H9 (cell line): ENCODE results near the gene SP110. TPM values are rescaled to one million over a fixed set of nuclear protein-coding genes. Genes with fewer than 3 reads are reported as not detected.

Experiments
- DNase-seq: peaks from one replicate; pipeline ENCODE4 v3.0.0-alpha.2; 2017
- H2AFZ ChIP-seq: one replicate; pipeline ENCODE4 v1.6.1; 2013; ENCODE audit warnings: mild to moderate bottlenecking, low read length, control low read depth, moderate library complexity
- H2AK5ac ChIP-seq: 2 replicates; pipeline ENCODE4 v1.6.1; 2013; ENCODE audit warnings: low read length, control low read depth, mixed read lengths; ENCODE audit not compliant: insufficient read length
- H2BK120ac ChIP-seq: one replicate; pipeline ENCODE4 v1.6.1; 2013; ENCODE audit warnings: low read depth, mild to moderate bottlenecking, low read length, control low read depth, inconsistent platforms; ENCODE audit not compliant: poor library complexity, severe bottlenecking
- H2BK12ac ChIP-seq: 2 replicates; pipeline ENCODE4 v1.6.1; 2013; ENCODE audit warnings: low read length, control low read depth, mixed read lengths, low read depth; ENCODE audit not compliant: insufficient read length
- H2BK15ac ChIP-seq: 2 replicates; pipeline ENCODE4 v1.6.1; 2013; ENCODE audit warnings: low read depth, low read length, control low read depth
- H2BK20ac ChIP-seq: one replicate; pipeline ENCODE4 v1.6.1; 2013; ENCODE audit warnings: low read depth, mild to moderate bottlenecking, low read length, control low read depth, inconsistent platforms; ENCODE audit not compliant: poor library complexity, severe bottlenecking
- H2BK5ac ChIP-seq: 2 replicates; pipeline ENCODE4 v1.6.1; 2013; ENCODE audit warnings: low read length, control low read depth, mixed read lengths; ENCODE audit not compliant: insufficient read length
- H3K14ac ChIP-seq: 2 replicates; pipeline ENCODE4 v1.6.1; 2013; ENCODE audit warnings: low read length, control low read depth; ENCODE audit not compliant: insufficient read depth
- H3K18ac ChIP-seq: 2 replicates; pipeline ENCODE4 v1.6.1; 2013; ENCODE audit warnings: low read depth, mild to moderate bottlenecking, mixed read lengths, low read length, control low read depth; ENCODE audit not compliant: insufficient read length
- H3K23ac ChIP-seq: 2 replicates; pipeline ENCODE4 v1.6.1; 2013; ENCODE audit warnings: low read length, control low read depth, mixed read lengths, low read depth; ENCODE audit not compliant: insufficient read length
- H3K23me2 ChIP-seq: 2 replicates; pipeline ENCODE4 v1.6.1; 2013; ENCODE audit warnings: low read depth, mild to moderate bottlenecking, mixed read lengths, low read length, control low read depth; ENCODE audit not compliant: insufficient read length, poor library complexity, severe bottlenecking
- H3K27ac ChIP-seq: 2 replicates; pipeline ENCODE4 v1.5.1; 2013; ENCODE audit warnings: low read length, control low read depth, mixed read lengths, low read depth; ENCODE audit not compliant: insufficient read length
- H3K27me3 ChIP-seq: 2 replicates; pipeline ENCODE4 v1.6.1; 2013; ENCODE audit warnings: low read length, control low read depth, inconsistent platforms; ENCODE audit not compliant: insufficient read depth
- H3K4ac ChIP-seq: 2 replicates; pipeline ENCODE4 v1.6.1; 2013; ENCODE audit warnings: low read depth, mild to moderate bottlenecking, control low read depth, inconsistent platforms, low read length, moderate library complexity
- H3K4me1 ChIP-seq: 2 replicates; pipeline ENCODE4 v1.6.1; 2013; ENCODE audit warnings: low read length, control low read depth, inconsistent platforms; ENCODE audit not compliant: insufficient read depth
- H3K4me2 ChIP-seq: 2 replicates; pipeline ENCODE4 v1.6.1; 2013; ENCODE audit warnings: low read length, control low read depth, mixed read lengths; ENCODE audit not compliant: insufficient read length, insufficient read depth
- H3K56ac ChIP-seq: 2 replicates; pipeline ENCODE4 v1.6.1; 2013; ENCODE audit warnings: low read depth, mild to moderate bottlenecking, mixed read lengths, low read length, control low read depth; ENCODE audit not compliant: insufficient read length
- H3K79me1 ChIP-seq: 2 replicates; pipeline ENCODE4 v1.6.1; 2013; ENCODE audit warnings: low read depth, mild to moderate bottlenecking, moderate library complexity, low read length, control low read depth, inconsistent platforms; ENCODE audit not compliant: insufficient read depth, poor library complexity, severe bottlenecking
- H3K79me2 ChIP-seq: 2 replicates; pipeline ENCODE4 v1.6.1; 2013; ENCODE audit warnings: low read length, control low read depth, inconsistent platforms; ENCODE audit not compliant: insufficient read depth
- H3K9ac ChIP-seq: 2 replicates; pipeline ENCODE4 v1.6.1; 2013; ENCODE audit warnings: low read length, control low read depth, mixed read lengths; ENCODE audit not compliant: insufficient read length; ENCODE audit errors: extremely low read depth
- H3K9me3 ChIP-seq: one replicate; pipeline ENCODE4 v1.6.1; 2013; ENCODE audit warnings: low read depth, low read length, inconsistent platforms; ENCODE audit not compliant: control insufficient read depth
- H3T11ph ChIP-seq: one replicate; pipeline ENCODE4 v1.6.1; 2013; ENCODE audit warnings: mild to moderate bottlenecking, low read length, control low read depth, inconsistent platforms
- H4K20me1 ChIP-seq: one replicate; pipeline ENCODE4 v1.6.1; 2013; ENCODE audit not compliant: control insufficient read depth, insufficient read length, insufficient read depth
- H4K5ac ChIP-seq: 2 replicates; pipeline ENCODE4 v1.6.1; 2013; ENCODE audit warnings: low read depth, mild to moderate bottlenecking, mixed read lengths, low read length, control low read depth; ENCODE audit not compliant: insufficient read length
- H4K8ac ChIP-seq: replicated peaks from 2 replicates; pipeline ENCODE4 v1.6.1; 2013; ENCODE audit warnings: low read length, control low read depth, mixed read lengths, low read depth; ENCODE audit not compliant: insufficient read length
- H4K91ac ChIP-seq: 2 replicates; pipeline ENCODE4 v1.6.1; 2013; ENCODE audit warnings: low read depth, mild to moderate bottlenecking, moderate library complexity, mixed read lengths, low read length, control low read depth; ENCODE audit not compliant: insufficient read length
- H3K27ac Mint-ChIP-seq, 3 experiments: 2 replicates in 2 of 3; 3 replicates in 1 of 3; pipeline ENCODE4 v1.8.0; 2020 to 2021; ENCODE audit warnings: mixed read lengths in 3 of 3, mild to moderate bottlenecking in 1 of 3, moderate library complexity in 1 of 3
- H3K27me3 Mint-ChIP-seq: 2 replicates; pipeline ENCODE4 v1.8.0; 2021; ENCODE audit warnings: low read depth, mild to moderate bottlenecking, moderate library complexity, mixed read lengths
- H3K36me3 Mint-ChIP-seq, 3 experiments: 2 replicates in 2 of 3; 3 replicates in 1 of 3; pipeline ENCODE4 v1.8.0; 2020 to 2021; ENCODE audit warnings: low read depth in 3 of 3, mixed read lengths in 3 of 3; ENCODE audit not compliant: insufficient read depth in 1 of 3
- H3K4me1 Mint-ChIP-seq, 2 experiments: 2 replicates each; pipeline ENCODE4 v1.8.0; 2020; ENCODE audit warnings: mixed read lengths in 2 of 2
- H3K4me3 Mint-ChIP-seq, 2 experiments: 2 replicates in 1 of 2; 3 replicates in 1 of 2; pipeline ENCODE4 v1.8.0; 2020 to 2021; ENCODE audit warnings: mild to moderate bottlenecking in 2 of 2, mixed read lengths in 2 of 2, moderate library complexity in 1 of 2
- H3K9me3 Mint-ChIP-seq, 2 experiments: 2 replicates in 1 of 2; 3 replicates in 1 of 2; pipeline ENCODE4 v1.8.0; 2020; ENCODE audit warnings: mild to moderate bottlenecking in 2 of 2, mixed read lengths in 2 of 2, moderate library complexity in 1 of 2
- CTCF ChIP-seq: fragments of 200-600 bp; sonication (generic); conservative IDR thresholded peaks from 3 replicates; pipeline ENCODE4 v1.8.0; 2021; ENCODE audit warnings: antibody characterized with exemption, mild to moderate bottlenecking
- WGBS: extraction: QIAGEN DNeasy Blood & Tissue Kit; methylation state at CpG from one replicate; pipeline ENCODE4 v1.1.7; 2013; ENCODE audit warnings: missing lambda C conversion rate, low lambda C conversion rate, mixed read lengths; ENCODE audit not compliant: insufficient read length; ENCODE audit errors: extremely low coverage; 5-methylcytosine and 5-hydroxymethylcytosine counted together
- total RNA-seq: library from RNA; stranded (reverse); gene quantifications from 2 replicates; pipeline ENCODE4 v1.2.1, GENCODE V29; 2021

The SP110 gene
- total RNA-seq, 1 experiment from 2014 or later = 3.7 TPM

- Histone ChIP-seq H3K9me3 (no peaks in the 10 kb centered on the region), H3K79me1 (no peaks in the 10 kb centered on the region), H2AFZ (no peak overlapping the region), H4K20me1 (no peaks in the 10 kb centered on the region), H3K79me2 (no peaks in the 10 kb centered on the region), H4K5ac (no peak overlapping the region), H3K27me3 (no peaks in the 10 kb centered on the region), H3K23ac (no peak overlapping the region), H3K4me2 (no peak overlapping the region), H3K4me1 (no peaks in the 10 kb centered on the region), H2BK5ac (no peak overlapping the region), H2BK15ac (no peak overlapping the region), H2BK20ac (no peak overlapping the region), H4K8ac (no peak overlapping the region), H2BK120ac (no peak overlapping the region), H3K56ac (no peak overlapping the region), H4K91ac (no peak overlapping the region), H3K18ac (no peak overlapping the region), H3T11ph (no peak overlapping the region), H2BK12ac (no peak overlapping the region), H2AK5ac (no peak overlapping the region), H3K4ac (no peak overlapping the region), H3K27ac (no peak overlapping the region), H3K23me2 (no peaks in the 10 kb centered on the region), H3K9ac (no peak overlapping the region), H3K14ac (no peak overlapping the region)
- TF ChIP-seq CTCF = no peak
- WGBS = no CpG with 5 or more reads among the region's 5 CpGs
- no peak for DNase-seq
- no peak overlapping the region for H3K4me3 Mint-ChIP-seq
- H3K27ac Mint-ChIP-seq = no peak overlapping the region
- H3K27me3 Mint-ChIP-seq = no peaks in the 10 kb centered on the region
- H3K36me3 Mint-ChIP-seq = peaks cover 0 to 6% (median 0%) of the 10 kb centered on the region in 3 experiments; a peak in 2 of 7 replicates
- H3K4me1 Mint-ChIP-seq = peaks cover 8 to 10% of the 10 kb centered on the region in 2 experiments; a peak in 3 of 4 replicates
- H3K9me3 Mint-ChIP-seq = peaks cover 5 to 8% of the 10 kb centered on the region in 2 experiments; a peak in 4 of 5 replicates
Observed at GRCh38 chr2:230262246-230262645, 42.5 kb upstream of the SP110 start.
